Peyer's patch (tissue), 4 donors: ENCODE results near the gene ADNP2.

Experiments
- POLR2A ChIP-seq, 2 donors: fragments of 450-650 bp; IDR thresholded peaks; one replicate each; pipeline ENCODE4 v1.5.1; 2017; ENCODE audit warnings: antibody characterized with exemption in 2 of 2, mild to moderate bottlenecking in 2 of 2, moderate library complexity in 2 of 2
- TF ChIP-seq, protein P1 (sequence below), 6 experiments: fragments of 450-650 bp in 4 of 6; fragments of 200-600 bp in 2 of 6; sonication (generic) in 1 of 6; IDR thresholded peaks; one replicate each; pipeline ENCODE4 v1.5.1; 2017 to 2019; ENCODE audit warnings: antibody characterized with exemption in 6 of 6, mild to moderate bottlenecking in 3 of 6, moderate library complexity in 1 of 6

DNA sequence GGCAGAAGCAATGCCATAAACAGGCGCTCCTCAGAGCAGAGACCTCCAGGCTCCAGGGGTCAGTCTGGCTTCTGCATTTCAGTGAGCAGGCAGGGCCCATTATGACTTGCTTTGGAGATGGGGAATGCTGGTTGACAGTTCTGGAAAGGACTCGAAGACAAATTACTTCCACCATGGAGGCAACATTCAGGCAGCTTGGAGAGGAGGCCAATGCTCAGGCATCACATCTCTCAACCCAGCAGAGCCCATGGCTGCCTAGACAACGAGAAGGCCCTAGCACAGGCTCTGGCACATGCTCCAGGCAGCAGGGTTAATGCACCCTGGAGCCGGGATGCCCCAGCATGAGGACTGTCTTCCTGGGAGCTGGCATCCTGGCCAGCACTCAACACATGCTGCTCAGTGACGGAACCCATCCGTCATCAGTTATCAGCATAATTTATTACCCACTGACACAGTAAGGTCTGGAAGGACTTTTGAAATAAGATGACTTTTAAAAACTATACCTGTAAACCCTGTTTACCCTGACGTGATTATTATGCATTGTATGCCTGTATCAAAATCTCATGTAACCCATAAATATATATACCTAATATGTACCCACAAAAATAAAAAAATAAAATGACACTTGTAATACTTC lies 52.8 kb downstream of the ADNP2 start:
- no peak for TF ChIP-seq POLR2A (IDR thresholded peaks at IDR 0.05)
- TF ChIP-seq, protein P1, sequence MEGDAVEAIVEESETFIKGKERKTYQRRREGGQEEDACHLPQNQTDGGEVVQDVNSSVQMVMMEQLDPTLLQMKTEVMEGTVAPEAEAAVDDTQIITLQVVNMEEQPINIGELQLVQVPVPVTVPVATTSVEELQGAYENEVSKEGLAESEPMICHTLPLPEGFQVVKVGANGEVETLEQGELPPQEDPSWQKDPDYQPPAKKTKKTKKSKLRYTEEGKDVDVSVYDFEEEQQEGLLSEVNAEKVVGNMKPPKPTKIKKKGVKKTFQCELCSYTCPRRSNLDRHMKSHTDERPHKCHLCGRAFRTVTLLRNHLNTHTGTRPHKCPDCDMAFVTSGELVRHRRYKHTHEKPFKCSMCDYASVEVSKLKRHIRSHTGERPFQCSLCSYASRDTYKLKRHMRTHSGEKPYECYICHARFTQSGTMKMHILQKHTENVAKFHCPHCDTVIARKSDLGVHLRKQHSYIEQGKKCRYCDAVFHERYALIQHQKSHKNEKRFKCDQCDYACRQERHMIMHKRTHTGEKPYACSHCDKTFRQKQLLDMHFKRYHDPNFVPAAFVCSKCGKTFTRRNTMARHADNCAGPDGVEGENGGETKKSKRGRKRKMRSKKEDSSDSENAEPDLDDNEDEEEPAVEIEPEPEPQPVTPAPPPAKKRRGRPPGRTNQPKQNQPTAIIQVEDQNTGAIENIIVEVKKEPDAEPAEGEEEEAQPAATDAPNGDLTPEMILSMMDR (IDR thresholded peaks at IDR 0.05): no peak
